A549 (cell line): ENCODE data around the gene PPP6C.

Source experiments
- BHLHE40 ChIP-seq: IDR thresholded peaks from 2 replicates; pipeline ENCODE4 v1.6.1; 2012; ENCODE audit warnings: low read depth, low read length, inconsistent platforms
- CTCF ChIP-seq: fragments of >200 bp; sonication (Bioruptor Twin); formaldehyde crosslinking; IDR thresholded peaks from 3 replicates; pipeline ENCODE4 v1.5.1; 2016
- HOXA7 ChIP-seq: fragments of 250-450 bp; sonication (Bioruptor Pico); IDR thresholded peaks from 2 replicates; pipeline ENCODE4 v1.5.0; 2020; ENCODE audit warnings: mild to moderate bottlenecking, moderate library complexity
- JUNB ChIP-seq: fragments of >200 bp; sonication (Bioruptor Twin); formaldehyde crosslinking; IDR thresholded peaks from 2 replicates; pipeline ENCODE4 v1.6.1; 2016
- NPAS2 ChIP-seq: fragments of 250-450 bp; sonication (Bioruptor Pico); IDR thresholded peaks from 2 replicates; pipeline ENCODE4 v1.8.0; 2022; ENCODE audit warnings: mild to moderate bottlenecking, moderate library complexity, borderline replicate concordance
- NR3C1 ChIP-seq: fragments of >200 bp; sonication (Bioruptor Twin); formaldehyde crosslinking; IDR thresholded peaks from 3 replicates; pipeline ENCODE4 v1.6.1; 2017
- POLR2A ChIP-seq: IDR thresholded peaks from 2 replicates; pipeline ENCODE4 v1.6.1; 2012; ENCODE audit warnings: mild to moderate bottlenecking, low read length
- RNF2 ChIP-seq: fragments of 200-600 bp; sonication (generic); IDR thresholded peaks from 2 replicates; pipeline ENCODE4 v1.6.1; 2016; ENCODE audit warnings: low read depth, mild to moderate bottlenecking, antibody characterized with exemption, moderate library complexity, borderline replicate concordance
- SREBF2 ChIP-seq: fragments of 450-650 bp; IDR thresholded peaks from 2 replicates; pipeline ENCODE4 v1.6.1; 2014; ENCODE audit warnings: mild to moderate bottlenecking, moderate library complexity

DNA sequence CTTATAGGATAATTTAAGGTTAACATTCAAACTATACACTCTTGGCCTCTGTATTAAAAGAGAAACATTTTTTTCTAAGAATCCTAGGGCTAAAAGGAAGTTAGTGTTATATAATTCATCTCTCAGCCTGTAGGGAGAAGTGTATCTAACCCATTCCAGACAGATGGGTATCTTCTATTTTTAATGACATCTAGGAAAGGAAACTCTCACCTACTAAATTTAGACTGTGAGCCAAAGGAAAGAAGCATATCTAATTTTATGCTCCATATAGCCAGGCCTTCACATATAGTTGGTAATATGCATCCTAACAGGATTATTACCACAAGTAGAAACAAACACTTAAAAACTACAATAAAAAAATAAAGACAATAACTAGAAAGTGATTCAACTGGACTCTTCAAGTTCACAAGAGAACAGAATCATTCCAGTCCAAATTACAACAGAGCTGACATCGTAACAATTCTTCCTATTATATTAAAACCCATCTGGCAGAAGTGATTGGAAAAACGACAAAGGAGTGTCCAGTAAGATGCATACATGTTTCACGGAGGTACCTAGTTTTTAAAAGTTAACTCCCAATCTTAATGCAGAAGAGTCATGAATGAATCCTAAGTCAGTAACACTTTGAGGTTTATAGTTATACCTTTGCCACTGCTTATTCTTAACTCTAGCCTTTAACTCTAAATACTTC, 85.7 kb downstream of the PPP6C start:
- TF ChIP-seq BHLHE40 (no peak), POLR2A (no peak), CTCF (no peak), SREBF2 (no peak), RNF2 (no peak), NPAS2 (no peak), JUNB (no peak), HOXA7 (CRISPR knock-in tag) (no peak), NR3C1 (no peak)
